Lower lobe of right lung (tissue), 2 donors: ENCODE results near the gene SLC25A13. TPM values are rescaled to one million over a fixed set of nuclear protein-coding genes. Genes with fewer than 3 reads are reported as not detected.

ENCODE experiments used
- ATAC-seq, 2 donors: fragments of 200-7000 bp; cut with Tn5 transposase; one replicate each; pipeline ENCODE4 v1.9.1; 2020 to 2022; ENCODE audit warnings: mild to moderate bottlenecking in 2 of 2, moderate library complexity in 2 of 2
- DNase-seq: peaks from one replicate; pipeline ENCODE4 v3.0.0-alpha.2; 2020
- H3K27ac ChIP-seq: fragments of 200-600 bp; one replicate; pipeline ENCODE4 v1.8.0; 2022
- H3K27me3 ChIP-seq: fragments of 200-600 bp; one replicate; pipeline ENCODE4 v1.8.0; 2022; ENCODE audit warnings: low read depth
- H3K36me3 ChIP-seq: fragments of 200-600 bp; one replicate; pipeline ENCODE4 v1.8.0; 2022; ENCODE audit warnings: mild to moderate bottlenecking
- H3K4me1 ChIP-seq: fragments of 200-600 bp; one replicate; pipeline ENCODE4 v1.8.0; 2022
- H3K4me3 ChIP-seq: fragments of 200-600 bp; one replicate; pipeline ENCODE4 v1.8.0; 2022; ENCODE audit warnings: mild to moderate bottlenecking
- H3K9me3 ChIP-seq: fragments of 200-600 bp; one replicate; pipeline ENCODE4 v1.8.0; 2022
- CTCF ChIP-seq: fragments of 200-600 bp; IDR thresholded peaks from one replicate; pipeline ENCODE4 v1.8.0; 2022; ENCODE audit warnings: antibody characterized with exemption, mild to moderate bottlenecking
- intact Hi-C: fragments of 100-400 bp; cut with DNase I; formaldehyde crosslinking; loops from one replicate; pipeline ENCODE4 v1.11.0; 2022
- total RNA-seq: library from RNA; stranded (reverse); fragmentation: NEBNext Ultra II Directional; extraction: Animal tissue kit (Norgen Biotek cat#: 25700); gene quantifications from one replicate; pipeline ENCODE4 v1.2.1, GENCODE V29; 2021
- donor health status: DM: no; HTN: yes; CAD: no; lungs with severe emphysema.

SLC25A13 gene
- total RNA-seq, 1 donor from 2014 or later: 24.8 TPM

- no peak overlapping the region for H3K27ac ChIP-seq
- ATAC-seq (no peak), DNase-seq (no peak)
- H3K36me3 ChIP-seq: no peaks in the 10 kb centered on the region
- no peaks in the 10 kb centered on the region for H3K27me3 ChIP-seq
- no peaks in the 10 kb centered on the region for H3K9me3 ChIP-seq
- TF ChIP-seq CTCF: no peak
- H3K4me1 ChIP-seq: no peaks in the 10 kb centered on the region
- intact Hi-C loops: no loop called here
- no peak overlapping the region for H3K4me3 ChIP-seq
Measured at GRCh38 chr7:96225251-96225650, 96.6 kb downstream of the SLC25A13 start.

GRCh38 chr7:96224685-96225084 is 97.2 kb downstream of the SLC25A13 start:
- H3K36me3 ChIP-seq: no peaks in the 10 kb centered on the region
- no peak overlapping the region for H3K4me3 ChIP-seq
- no peak for TF ChIP-seq CTCF
- no peaks in the 10 kb centered on the region for H3K27me3 ChIP-seq
- intact Hi-C loops: no loop called here
- no peak for DNase-seq
- no peak overlapping the region for H3K27ac ChIP-seq
- H3K4me1 ChIP-seq: no peaks in the 10 kb centered on the region
- ATAC-seq: peak; percentile 46
- H3K9me3 ChIP-seq: no peaks in the 10 kb centered on the region

- TF ChIP-seq CTCF: no peak
- no peaks in the 10 kb centered on the region for H3K4me1 ChIP-seq
- ATAC-seq: no peak
- H3K36me3 ChIP-seq: no peaks in the 10 kb centered on the region
- intact Hi-C loops: no loop called here
- H3K4me3 ChIP-seq: no peak overlapping the region
- H3K27ac ChIP-seq: no peak overlapping the region
- H3K9me3 ChIP-seq: no peaks in the 10 kb centered on the region
- H3K27me3 ChIP-seq: no peaks in the 10 kb centered on the region
- no peak for DNase-seq
Measured at GRCh38 chr7:96224073-96224472, 97.8 kb downstream of the SLC25A13 start.

- DNase-seq (no peak), ATAC-seq (no peak)
- no peaks in the 10 kb centered on the region for H3K4me1 ChIP-seq
- TF ChIP-seq CTCF: no peak
- intact Hi-C loops: no loop called here
- no peak overlapping the region for H3K4me3 ChIP-seq
- H3K27ac ChIP-seq: no peak overlapping the region
- no peaks in the 10 kb centered on the region for H3K36me3 ChIP-seq
- no peaks in the 10 kb centered on the region for H3K9me3 ChIP-seq
- no peaks in the 10 kb centered on the region for H3K27me3 ChIP-seq
Measured at GRCh38 chr7:96221888-96222287, 100.0 kb downstream of the SLC25A13 start.

GRCh38 chr7:96219378-96220130 is 102.3 kb downstream of the SLC25A13 start:
- H3K4me1 ChIP-seq: no peaks in the 10 kb centered on the region
- no peaks in the 10 kb centered on the region for H3K36me3 ChIP-seq
- no peak overlapping the region for H3K4me3 ChIP-seq
- no peak overlapping the region for H3K27ac ChIP-seq
- no peak for DNase-seq
- intact Hi-C loops: no loop called here
- no peak for TF ChIP-seq CTCF
- no peaks in the 10 kb centered on the region for H3K27me3 ChIP-seq
- H3K9me3 ChIP-seq: no peaks in the 10 kb centered on the region
- ATAC-seq: peak in 1 of 2 donors; percentile 33
